Esophagus mucosa (tissue), 1 donor: Measurements from ENCODE around the gene FTO. TPM values are rescaled to one million over a fixed set of nuclear protein-coding genes. Genes with fewer than 3 reads are reported as not detected.

Experiments
- ATAC-seq: fragments of 200-7000 bp; cut with Tn5 transposase; one replicate; pipeline ENCODE4 v1.9.1; 2020
- total RNA-seq: library from RNA; stranded (reverse); gene quantifications from one replicate; pipeline ENCODE4 v1.2.4, GENCODE V29; 2023
- donor health status: DM: yes; HTN: yes; CAD: no.

Gene FTO
- total RNA-seq, 1 donor from 2014 or later, result 33.3 TPM

- ATAC-seq, result peak; percentile 91
These were observed 200.6 kb downstream of the FTO start for GRCh38 chr16:53904533-53904932.

- ATAC-seq, result no peak
These were observed 201.1 kb downstream of the FTO start for GRCh38 chr16:53905028-53905427.

- no peak for ATAC-seq
These were observed 204.8 kb downstream of the FTO start for GRCh38 chr16:53908731-53909130.

GRCh38 chr16:53910990-53911389 lies 207.0 kb downstream of the FTO start:
- no peak for ATAC-seq

- no peak for ATAC-seq
These were observed 207.6 kb downstream of the FTO start for GRCh38 chr16:53911513-53911912.

- ATAC-seq, result no peak
These were observed 208.2 kb downstream of the FTO start for GRCh38 chr16:53912155-53912554.

GRCh38 chr16:53913099-53913870 lies 209.3 kb downstream of the FTO start:
- peak; percentile 66 for ATAC-seq

- no peak for ATAC-seq
These were observed 210.0 kb downstream of the FTO start for GRCh38 chr16:53913920-53914319.

- ATAC-seq, result no peak
These were observed 210.8 kb downstream of the FTO start for GRCh38 chr16:53914736-53915135.

GRCh38 chr16:53915452-53916160 lies 211.7 kb downstream of the FTO start:
- no peak for ATAC-seq

GRCh38 chr16:53920988-53921387 lies 217.0 kb downstream of the FTO start:
- ATAC-seq, result no peak

- no peak for ATAC-seq
These were observed 218.3 kb downstream of the FTO start for GRCh38 chr16:53922067-53922806.

- no peak for ATAC-seq
These were observed 219.0 kb downstream of the FTO start for GRCh38 chr16:53922807-53923571.

GRCh38 chr16:53924331-53925106 lies 220.6 kb downstream of the FTO start:
- ATAC-seq, result no peak

GRCh38 chr16:53925107-53925410 lies 221.1 kb downstream of the FTO start:
- ATAC-seq, result no peak

GRCh38 chr16:53925526-53925925 lies 221.6 kb downstream of the FTO start:
- ATAC-seq, result no peak

GRCh38 chr16:53926209-53926608 lies 222.3 kb downstream of the FTO start:
- no peak for ATAC-seq

GRCh38 chr16:53932975-53933374 lies 229.0 kb downstream of the FTO start:
- no peak for ATAC-seq

- ATAC-seq, result no peak
These were observed 229.5 kb downstream of the FTO start for GRCh38 chr16:53933407-53933806.

- no peak for ATAC-seq
These were observed 232.1 kb downstream of the FTO start for GRCh38 chr16:53936052-53936451.

GRCh38 chr16:53936529-53936928 lies 232.6 kb downstream of the FTO start:
- ATAC-seq, result no peak
